DOHH2 (cell line): Measurements from ENCODE around the gene DNAH1.

Source experiments
- H3F3A ChIP-seq: fragments of 200-600 bp; sonication (generic), shearing (Covaris generic); 2 replicates; pipeline ENCODE4 v1.6.0; 2016; ENCODE audit warnings: antibody characterized with exemption, mild to moderate bottlenecking; ENCODE audit not compliant: control insufficient read depth, insufficient read depth
- H3K27ac ChIP-seq: fragments of 200-600 bp; sonication (generic); 2 replicates; pipeline ENCODE4 v1.5.1; 2014; ENCODE audit warnings: low read depth, mild to moderate bottlenecking, low read length, moderate library complexity
- H3K27me3 ChIP-seq: fragments of 200-600 bp; sonication (generic); 2 replicates; pipeline ENCODE4 v1.6.1; 2014; ENCODE audit warnings: mild to moderate bottlenecking, low read length, mixed read lengths; ENCODE audit not compliant: control insufficient read depth
- H3K36me3 ChIP-seq: fragments of 200-600 bp; sonication (generic); 2 replicates; pipeline ENCODE4 v1.6.1; 2014; ENCODE audit warnings: mild to moderate bottlenecking, low read length, moderate library complexity, mixed read lengths; ENCODE audit not compliant: control insufficient read depth
- H3K4me1 ChIP-seq: fragments of 200-600 bp; sonication (generic); 2 replicates; pipeline ENCODE4 v1.6.1; 2014; ENCODE audit warnings: mild to moderate bottlenecking, low read length, mixed read lengths; ENCODE audit not compliant: control insufficient read depth
- H3K4me2 ChIP-seq: fragments of 200-600 bp; sonication (generic); 2 replicates; pipeline ENCODE4 v1.6.0; 2014; ENCODE audit warnings: mild to moderate bottlenecking, low read length, moderate library complexity
- H3K4me3 ChIP-seq: fragments of 200-600 bp; sonication (generic); 2 replicates; pipeline ENCODE4 v1.5.1; 2014; ENCODE audit warnings: mild to moderate bottlenecking, low read length, mixed read lengths
- H3K79me2 ChIP-seq: fragments of 200-600 bp; sonication (generic); 2 replicates; pipeline ENCODE4 v1.6.1; 2014; ENCODE audit warnings: mild to moderate bottlenecking, low read length, mixed read lengths; ENCODE audit not compliant: control insufficient read depth
- H3K9me2 ChIP-seq: fragments of 200-600 bp; sonication (generic); replicated peaks from 2 replicates; pipeline ENCODE4 v1.6.1; 2014; ENCODE audit warnings: mild to moderate bottlenecking, low read length, mixed read lengths; ENCODE audit not compliant: control insufficient read depth
- H3K9me3 ChIP-seq: fragments of 200-600 bp; sonication (generic); 2 replicates; pipeline ENCODE4 v1.6.1; 2014; ENCODE audit warnings: antibody characterized with exemption, low read length, mixed read lengths; ENCODE audit not compliant: control insufficient read depth, insufficient read depth
- H4K20me1 ChIP-seq: fragments of 200-600 bp; sonication (generic); 2 replicates; pipeline ENCODE4 v1.6.0; 2014; ENCODE audit warnings: low read depth, mild to moderate bottlenecking, antibody characterized with exemption, low read length, moderate library complexity; ENCODE audit not compliant: control insufficient read depth, insufficient read depth
- CTCF ChIP-seq: fragments of 200-600 bp; sonication (generic); IDR thresholded peaks from one replicate; pipeline ENCODE4 v1.5.1; 2014; ENCODE audit warnings: antibody characterized with exemption, mild to moderate bottlenecking, low read depth, low read length; ENCODE audit not compliant: poor library complexity, severe bottlenecking
- EZH2phosphoT487 ChIP-seq: fragments of 200-600 bp; sonication (generic); IDR thresholded peaks from 2 replicates; pipeline ENCODE4 v1.6.1; 2017; ENCODE audit warnings: borderline replicate concordance, mild to moderate bottlenecking, antibody characterized with exemption, low read length, moderate library complexity, mixed read lengths

DNAH1 gene

GRCh38 chr3:52346623-52347530, 30.8 kb downstream of the DNAH1 start:
- no peak overlapping the region for H3K27ac ChIP-seq
- H3K9me2 ChIP-seq = no peaks in the 10 kb centered on the region

GRCh38 chr3:52347716-52348635, 31.9 kb downstream of the DNAH1 start:
- TF ChIP-seq CTCF (no peak), EZH2phosphoT487 (no peak)

More at GRCh38 chr3:52346623-52347530, 30.8 kb downstream of the DNAH1 start:
- H3K4me1 ChIP-seq = peaks cover 5% of the 10 kb centered on the region
- no peaks in the 10 kb centered on the region for H3K9me3 ChIP-seq
- H4K20me1 ChIP-seq = no peaks in the 10 kb centered on the region
- H3K27me3 ChIP-seq = no peaks in the 10 kb centered on the region; the same call in 1 of the 2 replicates
- no peaks in the 10 kb centered on the region for H3F3A ChIP-seq
- no peaks in the 10 kb centered on the region for H3K79me2 ChIP-seq
- H3K4me3 ChIP-seq = no peak overlapping the region
- no peaks in the 10 kb centered on the region for H3K36me3 ChIP-seq
- TF ChIP-seq CTCF (no peak), EZH2phosphoT487 (no peak)
- H3K4me2 ChIP-seq = no peak overlapping the region

GRCh38 chr3:52349131-52349530, 33.0 kb downstream of the DNAH1 start:
- no peak overlapping the region for H3K4me3 ChIP-seq
- H3K9me3 ChIP-seq = no peaks in the 10 kb centered on the region
- no peaks in the 10 kb centered on the region for H3K27me3 ChIP-seq
- H3K4me2 ChIP-seq = no peak overlapping the region
- no peaks in the 10 kb centered on the region for H4K20me1 ChIP-seq
- no peaks in the 10 kb centered on the region for H3F3A ChIP-seq
- peaks cover 5% of the 10 kb centered on the region for H3K4me1 ChIP-seq
- no peaks in the 10 kb centered on the region for H3K9me2 ChIP-seq
- TF ChIP-seq EZH2phosphoT487 = no peak
- TF ChIP-seq CTCF = no peak
- no peaks in the 10 kb centered on the region for H3K79me2 ChIP-seq
- no peaks in the 10 kb centered on the region for H3K36me3 ChIP-seq
- no peak overlapping the region for H3K27ac ChIP-seq

More at GRCh38 chr3:52347716-52348635, 31.9 kb downstream of the DNAH1 start:
- no peaks in the 10 kb centered on the region for H3K79me2 ChIP-seq
- H3K9me3 ChIP-seq = no peaks in the 10 kb centered on the region
- no peaks in the 10 kb centered on the region for H4K20me1 ChIP-seq
- H3K4me1 ChIP-seq = peaks cover 5% of the 10 kb centered on the region
- H3K4me3 ChIP-seq = no peak overlapping the region
- H3K9me2 ChIP-seq = no peaks in the 10 kb centered on the region
- H3K27ac ChIP-seq = no peak overlapping the region
- no peaks in the 10 kb centered on the region for H3K27me3 ChIP-seq
- H3F3A ChIP-seq = no peaks in the 10 kb centered on the region
- H3K4me2 ChIP-seq = no peak overlapping the region
- no peaks in the 10 kb centered on the region for H3K36me3 ChIP-seq
